Activated CD8-positive, alpha-beta T cell treated with anti-CD3 and anti-CD28 coated beads, Interleukin-2, amount 10 ng/mL, durations not matched to agents 7 days and 5 days (primary cell): ENCODE measurements around the gene RUFY4. TPM values are rescaled to one million over a fixed set of nuclear protein-coding genes. Genes with fewer than 3 reads are reported as not detected.
"Not testable (repeated sequence)": the region's sequence is repeated elsewhere in the genome, so short reads cannot be mapped to it uniquely, and the experiment has no call there.

Experiments used
- ATAC-seq: fragments of 150-1000 bp; cut with Tn5 transposase; one replicate; pipeline ENCODE4 v1.10.0; 2021; ENCODE audit warnings: moderate library complexity
- CTCF ChIA-PET: fragments of 350-600 bp; sonication (Branson Sonifier 250); formaldehyde crosslinking; loops from one replicate; lab custom pipeline; 2021; ENCODE audit warnings: antibody characterized with exemption; lab: Charles Lee
- POLR2A ChIA-PET: fragments of 350-600 bp; sonication (Branson Sonifier 250); formaldehyde crosslinking; loops from one replicate; lab custom pipeline; 2021; ENCODE audit warnings: antibody characterized with exemption; lab: Charles Lee
- DNase-seq: peaks from one replicate; pipeline ENCODE4 v3.0.0-alpha.2; 2020
- H3K27ac Mint-ChIP-seq: one replicate; pipeline ENCODE4 v1.8.0; 2021; ENCODE audit warnings: mild to moderate bottlenecking, mixed read lengths
- H3K27me3 Mint-ChIP-seq: one replicate; pipeline ENCODE4 v1.8.0; 2021; ENCODE audit warnings: low read depth, mixed read lengths
- H3K36me3 Mint-ChIP-seq: one replicate; pipeline ENCODE4 v1.8.0; 2021; ENCODE audit warnings: low read depth, mixed read lengths
- H3K4me1 Mint-ChIP-seq: one replicate; pipeline ENCODE4 v1.8.0; 2021; ENCODE audit warnings: low read depth, mixed read lengths
- H3K4me3 Mint-ChIP-seq: one replicate; pipeline ENCODE4 v1.8.0; 2021; ENCODE audit warnings: mild to moderate bottlenecking, mixed read lengths
- H3K9me3 Mint-ChIP-seq: one replicate; pipeline ENCODE4 v1.8.0; 2022; ENCODE audit warnings: mixed read lengths; ENCODE audit not compliant: insufficient read depth
- total RNA-seq, 2 experiments: library from RNA; stranded (reverse); gene quantifications; one replicate each; pipeline ENCODE4 v1.2.3, GENCODE V29; 2021

Gene RUFY4
- total RNA-seq, 2 experiments from 2014 or later = 0.55 to 0.81 TPM

GRCh38 chr2:218044599-218044998 is 24.5 kb upstream of the RUFY4 start:
- H3K4me3 Mint-ChIP-seq, POLR2A ChIA-PET, H3K27ac Mint-ChIP-seq, ATAC-seq, DNase-seq: not testable (repeated sequence)
- Mint-ChIP-seq H3K36me3 (peaks cover 18% of the 10 kb centered on the region), H3K9me3 (peaks cover 22% of the 10 kb centered on the region), H3K4me1 (peaks cover 19% of the 10 kb centered on the region), H3K27me3 (peaks cover 14% of the 10 kb centered on the region)
- CTCF ChIA-PET = interaction anchor here (0.6 kb wide), 1 partner anchor 9 kb away, joined by 3 read pairs; no protein-coding TSS in a partner anchor

GRCh38 chr2:218046238-218046637 is 22.8 kb upstream of the RUFY4 start:
- peaks cover 9% of the 10 kb centered on the region for H3K4me1 Mint-ChIP-seq
- ChIA-PET POLR2A (no interaction called here), CTCF (interaction anchor here (1.1 kb wide), 1 partner anchor 57 kb away, joined by 3 read pairs; no protein-coding TSS in a partner anchor)
- peaks cover 19% of the 10 kb centered on the region for H3K27me3 Mint-ChIP-seq
- ATAC-seq = no peak
- peaks cover 22% of the 10 kb centered on the region for H3K9me3 Mint-ChIP-seq
- H3K36me3 Mint-ChIP-seq = peaks cover 24% of the 10 kb centered on the region
- H3K27ac Mint-ChIP-seq = no peak overlapping the region
- DNase-seq = no peak
- H3K4me3 Mint-ChIP-seq = no peak overlapping the region

GRCh38 chr2:218047536-218048225 is 21.4 kb upstream of the RUFY4 start:
- Mint-ChIP-seq H3K4me3 (no peak overlapping the region), H3K36me3 (peaks cover 19% of the 10 kb centered on the region), H3K27me3 (peaks cover 26% of the 10 kb centered on the region), H3K9me3 (peaks cover 15% of the 10 kb centered on the region), H3K4me1 (no peaks in the 10 kb centered on the region), H3K27ac (no peak overlapping the region)
- DNase-seq (no peak), ATAC-seq (no peak)
- ChIA-PET POLR2A (no interaction called here), CTCF (no interaction called here)

- no peak overlapping the region for H3K4me3 Mint-ChIP-seq
- H3K36me3 Mint-ChIP-seq = peaks cover 10% of the 10 kb centered on the region
- H3K27me3 Mint-ChIP-seq = peaks cover 31% of the 10 kb centered on the region
- H3K4me1 Mint-ChIP-seq = no peaks in the 10 kb centered on the region
- peaks cover 5% of the 10 kb centered on the region for H3K9me3 Mint-ChIP-seq
- DNase-seq = no peak
- H3K27ac Mint-ChIP-seq = no peak overlapping the region
- ATAC-seq = no peak
- POLR2A ChIA-PET = no interaction called here
- CTCF ChIA-PET = interaction anchor here (1.0 kb wide), 1 partner anchor 10 kb away, joined by 4 read pairs; no protein-coding TSS in a partner anchor
Observed at GRCh38 chr2:218051903-218052302, 17.1 kb upstream of the RUFY4 start.

GRCh38 chr2:218059289-218059688 is 9.8 kb upstream of the RUFY4 start:
- H3K27me3 Mint-ChIP-seq = peaks cover 18% of the 10 kb centered on the region
- ChIA-PET POLR2A (no interaction called here), CTCF (no interaction called here)
- no peak for DNase-seq
- no peak overlapping the region for H3K27ac Mint-ChIP-seq
- no peaks in the 10 kb centered on the region for H3K9me3 Mint-ChIP-seq
- H3K36me3 Mint-ChIP-seq = no peaks in the 10 kb centered on the region
- H3K4me3 Mint-ChIP-seq = no peak overlapping the region
- no peaks in the 10 kb centered on the region for H3K4me1 Mint-ChIP-seq
- no peak for ATAC-seq

- ATAC-seq = no peak
- ChIA-PET CTCF (no interaction called here), POLR2A (no interaction called here)
- no peaks in the 10 kb centered on the region for H3K4me1 Mint-ChIP-seq
- no peaks in the 10 kb centered on the region for H3K9me3 Mint-ChIP-seq
- no peak overlapping the region for H3K27ac Mint-ChIP-seq
- no peak overlapping the region for H3K4me3 Mint-ChIP-seq
- H3K27me3 Mint-ChIP-seq = peaks cover 18% of the 10 kb centered on the region
- DNase-seq = no peak
- no peaks in the 10 kb centered on the region for H3K36me3 Mint-ChIP-seq
Observed at GRCh38 chr2:218060118-218060517, 8.9 kb upstream of the RUFY4 start.

- Mint-ChIP-seq H3K27ac (no peak overlapping the region), H3K9me3 (no peaks in the 10 kb centered on the region), H3K36me3 (no peaks in the 10 kb centered on the region), H3K4me1 (no peaks in the 10 kb centered on the region), H3K27me3 (peaks cover 14% of the 10 kb centered on the region), H3K4me3 (no peak overlapping the region)
- ChIA-PET CTCF (no interaction called here), POLR2A (interaction anchor here (0.7 kb wide), 1 partner anchor 62 kb away, joined by 3 read pairs; no protein-coding TSS in a partner anchor)
- no peak for ATAC-seq
- no peak for DNase-seq
Observed at GRCh38 chr2:218060950-218061660, 7.9 kb upstream of the RUFY4 start.

GRCh38 chr2:218063486-218063885 is 5.6 kb upstream of the RUFY4 start:
- Mint-ChIP-seq H3K36me3 (no peaks in the 10 kb centered on the region), H3K9me3 (no peaks in the 10 kb centered on the region), H3K4me1 (peaks cover 8% of the 10 kb centered on the region), H3K27me3 (peaks cover 16% of the 10 kb centered on the region), H3K27ac (no peak overlapping the region), H3K4me3 (no peak overlapping the region)
- ChIA-PET CTCF (interaction anchor here (0.9 kb wide), 1 partner anchor 277 kb away, joined by 4 read pairs; no protein-coding TSS in a partner anchor), POLR2A (interaction anchor here (0.6 kb wide), 1 partner anchor 1482 kb away, joined by 3 read pairs; no protein-coding TSS in a partner anchor)
- no peak for ATAC-seq
- no peak for DNase-seq

- no peak for ATAC-seq
- peaks cover 16% of the 10 kb centered on the region for H3K27me3 Mint-ChIP-seq
- ChIA-PET POLR2A (no interaction called here), CTCF (interaction anchor here (0.9 kb wide), 1 partner anchor 278 kb away, joined by 4 read pairs; no protein-coding TSS in a partner anchor)
- H3K27ac Mint-ChIP-seq = no peak overlapping the region
- DNase-seq = no peak
- no peak overlapping the region for H3K4me3 Mint-ChIP-seq
- H3K4me1 Mint-ChIP-seq = peaks cover 8% of the 10 kb centered on the region
- H3K9me3 Mint-ChIP-seq = no peaks in the 10 kb centered on the region
- no peaks in the 10 kb centered on the region for H3K36me3 Mint-ChIP-seq
Observed at GRCh38 chr2:218063896-218064295, 5.2 kb upstream of the RUFY4 start.

- H3K27me3 Mint-ChIP-seq = peaks cover 12% of the 10 kb centered on the region
- peaks cover 13% of the 10 kb centered on the region for H3K4me1 Mint-ChIP-seq
- no peaks in the 10 kb centered on the region for H3K9me3 Mint-ChIP-seq
- H3K27ac Mint-ChIP-seq = no peak overlapping the region
- ChIA-PET CTCF (interaction anchor here (0.7 to 1.4 kb wide), 2 partner anchors 12 to 87 kb away, joined by 3 read pairs; no protein-coding TSS in a partner anchor), POLR2A (no interaction called here)
- DNase-seq (no peak), ATAC-seq (no peak)
- H3K4me3 Mint-ChIP-seq = no peak overlapping the region
- no peaks in the 10 kb centered on the region for H3K36me3 Mint-ChIP-seq
Observed at GRCh38 chr2:218065239-218066006, 3.6 kb upstream of the RUFY4 start.

GRCh38 chr2:218066926-218067515 is 2.0 kb upstream of the RUFY4 start:
- Mint-ChIP-seq H3K4me3 (no peak overlapping the region), H3K4me1 (peaks cover 13% of the 10 kb centered on the region), H3K36me3 (no peaks in the 10 kb centered on the region), H3K9me3 (no peaks in the 10 kb centered on the region), H3K27ac (no peak overlapping the region), H3K27me3 (peaks cover 12% of the 10 kb centered on the region)
- DNase-seq (no peak), ATAC-seq (no peak)
- POLR2A ChIA-PET = no interaction called here
- CTCF ChIA-PET = interaction anchor here (0.8 to 1.5 kb wide), 6 partner anchors 10 to 67 kb away, joined by 3 to 5 read pairs (median 4); no protein-coding TSS in a partner anchor
